Activated CD8-positive, alpha-beta memory T cell treated with anti-CD3 and anti-CD28 coated beads for 1 hour (primary cell): ENCODE data around the gene CSTA.
A peak's percentile ranks its signal among the peaks of the same experiment; 100 is the strongest.

Experiments
- DNase-seq, 2 donors: peaks; one replicate each; pipeline ENCODE4 v3.0.0-alpha.2; 2020; ENCODE audit warnings: low read depth in 1 of 2; ENCODE audit errors: extremely low read depth in 1 of 2

CSTA gene

DNA sequence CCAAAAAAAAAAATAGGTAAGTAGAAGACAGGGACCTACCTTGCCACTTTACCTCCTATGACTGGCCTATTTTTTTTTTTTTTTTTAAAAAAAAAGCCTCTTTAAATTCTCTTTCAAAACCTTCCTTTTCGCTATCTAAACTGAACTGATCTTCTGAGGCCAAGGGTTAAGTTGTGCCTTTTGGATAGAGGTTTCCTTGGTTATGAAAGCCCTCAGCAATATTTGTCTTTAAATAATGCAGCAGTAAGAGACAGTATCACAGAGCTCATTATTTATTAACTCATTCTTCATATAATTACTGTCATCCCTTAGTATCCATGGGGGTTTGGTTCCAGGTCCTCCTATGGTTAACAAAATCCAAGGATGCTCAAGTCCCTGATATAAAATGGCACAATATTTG, 49.0 kb downstream of the CSTA start:
- DNase-seq = no peak

DNA sequence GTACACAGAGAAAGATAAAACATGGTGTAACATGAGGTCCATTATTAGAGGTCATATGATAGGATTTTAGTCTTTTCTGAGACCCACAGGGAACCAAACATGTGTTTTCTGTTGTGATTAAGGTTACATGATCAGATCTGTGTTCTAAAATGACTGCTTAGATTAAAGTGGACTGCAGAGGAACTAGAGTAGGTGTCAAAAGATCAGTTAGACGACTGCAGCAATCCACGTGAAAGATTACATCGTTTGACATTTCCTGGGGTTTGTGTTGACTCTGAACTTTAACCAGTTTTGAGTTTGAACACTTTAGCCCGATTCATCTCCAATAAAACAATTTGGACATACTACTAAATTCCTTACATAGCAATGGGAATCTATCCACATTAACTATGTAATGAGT, 52.9 kb downstream of the CSTA start:
- no peak for DNase-seq

DNA sequence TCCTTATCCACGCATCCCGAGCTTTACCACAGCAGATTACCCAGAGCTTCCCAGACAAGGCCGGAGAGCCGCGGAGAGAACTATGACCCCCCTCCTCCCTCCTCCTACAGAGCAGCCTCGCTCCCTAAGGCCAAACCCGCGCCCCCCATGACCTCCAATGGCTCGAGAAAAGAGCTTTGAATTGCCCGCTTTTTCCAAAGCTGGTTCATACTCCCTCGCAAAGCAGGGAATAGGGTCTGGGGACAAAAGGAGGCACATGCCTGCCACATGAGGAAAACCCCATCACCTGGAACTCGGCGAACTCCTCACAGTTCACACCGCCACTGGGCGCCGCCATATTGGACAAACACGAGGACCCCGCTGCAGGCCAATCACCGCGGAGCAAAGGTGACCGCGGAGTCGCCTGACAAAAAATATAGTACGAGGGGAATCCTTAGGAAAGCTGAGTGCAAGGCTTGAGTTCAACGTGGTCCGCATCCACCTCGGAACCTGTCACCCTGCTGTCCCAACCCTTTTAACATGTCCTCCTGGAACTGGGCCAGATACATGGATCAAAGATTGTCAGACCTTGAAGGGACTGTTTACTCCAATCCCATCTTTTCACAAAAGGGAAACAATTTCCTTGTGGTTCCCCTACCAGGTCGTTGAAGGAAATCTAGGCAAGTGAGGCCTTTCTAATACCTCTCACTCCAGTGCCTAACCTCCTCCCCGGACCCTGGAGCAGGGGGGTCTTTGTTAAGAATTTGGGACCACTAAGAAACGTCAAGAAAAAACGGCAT, 58.0 kb downstream of the CSTA start, which contains the start of gene MIX23:
TSS of gene MIX23 (minus strand) at position 344 of the 779 bp plus-strand sequence. CDS start at position 337, 7 bp downstream.
- DNase-seq = peak; percentile 56 to 72

- DNase-seq = peak; percentile 81 to 90
Observed at GRCh38 chr3:122383771-122384697, 59.0 kb downstream of the CSTA start, which contains the start of gene FAM162A. Gene FAM162A, plus strand, starts transcription at chr3:122384182. Its CDS starts 84 bp downstream, at chr3:122384266.

GRCh38 chr3:122387709-122388108, 62.7 kb downstream of the CSTA start:
- DNase-seq = no peak

DNA sequence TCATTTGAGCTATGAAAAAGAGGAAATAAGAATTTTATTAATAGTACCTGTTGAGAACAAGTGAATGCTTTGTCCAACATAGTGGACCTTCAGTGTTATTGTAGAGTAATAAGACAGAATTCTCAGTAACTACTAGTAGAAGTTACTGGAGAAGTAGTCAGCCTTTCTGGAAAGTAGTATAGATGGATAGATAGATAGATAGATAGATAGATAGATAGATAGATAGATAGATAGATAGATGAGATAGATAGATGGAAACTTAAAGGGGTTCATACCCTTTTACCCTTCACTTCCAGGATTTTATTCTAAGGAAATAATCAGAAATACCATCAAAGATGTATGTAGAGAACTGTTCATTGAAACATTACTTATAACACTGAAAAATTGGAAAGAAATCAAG, 64.1 kb downstream of the CSTA start:
- no peak for DNase-seq

DNA sequence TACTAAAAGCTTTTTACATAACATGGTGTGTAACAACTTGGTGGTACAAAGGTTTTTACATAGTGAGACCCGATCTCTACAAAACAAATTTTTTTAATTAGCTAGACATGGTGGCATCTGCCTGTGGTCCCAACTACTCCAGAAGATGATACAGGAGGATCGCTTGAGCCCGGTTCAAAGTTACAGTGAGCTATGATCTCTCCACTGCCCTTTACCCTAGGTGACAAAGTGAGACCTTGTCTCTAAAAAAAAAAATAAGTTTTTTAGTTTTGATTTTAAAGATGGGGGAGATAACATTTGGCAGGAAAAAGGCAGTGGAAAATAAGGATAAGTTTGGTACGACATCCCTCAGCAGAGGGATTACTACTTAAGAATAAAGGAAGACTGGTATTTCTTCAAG, 64.8 kb downstream of the CSTA start:
- DNase-seq = no peak

DNA sequence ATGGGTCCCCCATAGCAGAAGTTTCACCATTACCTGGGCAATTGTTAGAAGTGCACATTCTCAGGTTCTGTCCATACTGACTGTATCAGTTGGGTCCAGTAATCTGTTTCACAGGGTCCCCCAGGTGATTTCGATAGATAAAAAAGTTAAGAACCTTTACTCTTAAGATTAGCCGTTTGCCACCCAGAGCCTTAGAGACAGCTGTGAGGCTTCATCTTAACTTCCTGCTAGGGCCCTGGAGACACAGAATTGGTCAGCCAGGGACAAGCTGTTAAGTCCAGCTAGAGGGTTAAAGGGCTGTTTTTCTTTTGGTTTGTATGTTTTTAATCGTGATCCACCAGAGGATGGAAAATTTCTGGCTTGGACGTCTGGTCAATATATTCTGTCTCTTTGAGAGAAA, 65.6 kb downstream of the CSTA start:
- DNase-seq = no peak
